ENCODE measurements around the gene ERMP1.

- no peak for TF ChIP-seq CTCF (IDR thresholded peaks at IDR 0.05; ENCODE audit: low read depth, low read length)
- no peak for TF ChIP-seq EZH2phosphoT487 (IDR thresholded peaks at IDR 0.05; ENCODE audit: low read depth)
Measured at GRCh38 chr9:5820425-5820824, 12.5 kb downstream of the ERMP1 start.

Data from OCI-LY3 (cell line).